Fibroblast of mammary gland (primary cell): Measurements from ENCODE around the gene LCNL1.

Experiments used
- DNase-seq: peaks from one replicate; pipeline ENCODE4 v3.0.0-alpha.2; 2010; ENCODE audit warnings: low read depth
- H3K4me3 ChIP-seq: 2 replicates; pipeline ENCODE4 v1.5.1; 2011; ENCODE audit warnings: low read depth, mild to moderate bottlenecking, low read length, moderate library complexity; ENCODE audit not compliant: control insufficient read depth
- CTCF ChIP-seq: conservative IDR thresholded peaks from 2 replicates; pipeline ENCODE4 v1.5.1; 2011; ENCODE audit warnings: low read depth, low read length, inconsistent platforms; ENCODE audit not compliant: control insufficient read depth, insufficient read depth

The LCNL1 gene

DNA sequence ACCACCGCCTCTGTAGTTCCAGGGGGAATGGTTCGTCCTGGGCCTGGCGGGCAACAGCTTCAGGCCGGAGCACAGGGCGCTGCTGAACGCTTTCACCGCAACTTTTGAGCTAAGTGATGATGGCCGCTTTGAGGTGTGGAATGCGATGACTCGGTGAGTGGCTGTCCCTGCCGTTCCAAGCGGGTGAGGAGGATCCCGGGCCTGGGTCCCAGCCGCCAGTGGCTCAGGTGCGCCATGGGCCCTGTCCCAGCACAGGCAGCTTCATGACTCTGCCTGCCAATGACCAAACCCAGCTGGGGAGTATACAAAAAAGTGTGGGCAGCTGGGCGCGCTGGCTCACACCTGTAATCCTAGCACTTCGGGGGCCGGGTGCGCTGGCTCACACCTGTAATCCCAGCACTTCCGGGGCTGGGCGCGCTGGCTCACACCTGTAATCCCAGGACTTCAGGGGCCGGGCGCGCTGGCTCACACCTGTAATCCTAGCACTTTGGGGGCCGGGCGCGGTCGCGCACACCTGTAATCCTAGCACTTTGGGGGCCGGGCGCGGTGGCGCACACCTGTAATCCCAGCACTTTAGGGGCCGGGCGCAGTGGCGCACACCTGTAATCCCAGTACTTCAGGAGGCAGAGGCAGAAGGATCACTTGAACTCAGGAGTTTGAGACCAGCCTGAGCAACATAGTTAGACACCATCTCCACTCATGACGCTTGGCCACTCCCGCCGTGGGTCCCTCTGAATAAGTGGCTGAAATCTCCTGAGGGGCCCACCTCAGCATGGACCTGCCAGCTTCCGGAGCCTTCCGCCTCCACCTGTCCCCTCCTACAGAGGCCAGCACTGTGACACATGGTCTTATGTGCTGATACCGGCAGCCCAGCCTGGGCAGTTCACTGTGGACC is 29.7 kb upstream of the LCNL1 start:
- no peak overlapping the region for H3K4me3 ChIP-seq
- no peak for TF ChIP-seq CTCF
- DNase-seq = no peak

DNA sequence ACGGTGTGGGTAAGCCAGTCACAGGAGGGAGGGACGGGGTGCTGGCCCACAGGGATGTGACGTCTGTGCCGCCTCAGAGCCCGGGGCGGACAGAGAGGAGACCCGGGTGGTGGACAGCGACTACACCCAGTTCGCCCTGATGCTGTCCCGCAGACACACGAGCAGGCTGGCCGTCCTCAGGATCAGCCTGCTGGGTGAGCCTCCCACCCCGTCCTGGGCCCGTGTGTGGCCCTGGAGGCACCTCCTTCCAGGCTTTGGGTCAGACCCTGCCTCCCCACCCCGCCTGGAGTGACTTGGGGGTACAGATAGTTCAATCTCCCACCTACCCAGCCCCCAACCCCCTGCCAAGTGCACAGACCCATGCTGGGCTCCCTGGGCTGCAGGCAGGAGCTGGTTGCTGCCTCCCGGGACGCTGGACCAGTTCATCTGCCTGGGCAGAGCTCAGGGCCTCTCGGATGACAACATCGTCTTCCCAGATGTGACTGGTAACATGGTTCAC is 29.0 kb upstream of the LCNL1 start:
- no peak overlapping the region for H3K4me3 ChIP-seq
- DNase-seq = no peak
- TF ChIP-seq CTCF = no peak

GRCh38 chr9:136954270-136955083 is 28.3 kb upstream of the LCNL1 start:
- H3K4me3 ChIP-seq = no peak overlapping the region
- no peak for DNase-seq
- TF ChIP-seq CTCF = no peak

DNA sequence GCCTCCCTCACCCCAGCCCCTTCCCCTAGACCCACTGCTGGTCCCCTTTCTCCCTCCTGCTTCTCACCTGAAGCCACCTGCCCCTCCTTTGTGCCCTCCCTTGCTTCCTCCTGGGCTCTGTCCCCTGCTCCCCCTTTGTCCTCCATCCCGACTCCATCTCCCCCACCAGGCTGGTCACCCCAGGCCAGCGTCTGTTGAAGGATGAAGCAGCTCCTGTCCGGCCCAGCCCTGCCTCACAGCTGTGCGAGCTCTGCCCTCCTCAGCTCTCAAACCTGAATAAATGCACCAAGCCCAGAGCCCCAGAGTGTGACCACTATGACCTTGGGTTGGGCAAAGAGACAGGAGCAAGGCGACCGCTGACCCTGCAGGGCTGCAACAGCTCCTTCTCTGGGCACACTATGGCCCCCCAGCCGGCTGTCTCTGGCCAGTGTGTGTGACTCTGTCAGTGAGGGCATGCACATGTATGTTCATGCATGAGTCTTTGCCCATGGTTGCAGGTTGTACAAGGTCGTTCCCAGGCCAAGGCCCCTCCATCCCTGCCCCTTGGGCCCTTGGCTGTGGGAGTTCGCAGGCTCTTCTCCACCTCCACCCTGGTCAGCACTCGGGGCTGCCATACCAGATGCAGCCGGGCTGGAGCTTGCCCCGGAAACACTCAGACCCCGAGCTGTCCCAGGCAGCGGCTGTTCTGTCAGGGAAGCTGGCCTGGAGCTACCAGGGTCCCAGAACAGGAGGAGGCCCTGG is 27.4 kb upstream of the LCNL1 start:
- H3K4me3 ChIP-seq = no peak overlapping the region
- no peak for TF ChIP-seq CTCF
- no peak for DNase-seq

DNA sequence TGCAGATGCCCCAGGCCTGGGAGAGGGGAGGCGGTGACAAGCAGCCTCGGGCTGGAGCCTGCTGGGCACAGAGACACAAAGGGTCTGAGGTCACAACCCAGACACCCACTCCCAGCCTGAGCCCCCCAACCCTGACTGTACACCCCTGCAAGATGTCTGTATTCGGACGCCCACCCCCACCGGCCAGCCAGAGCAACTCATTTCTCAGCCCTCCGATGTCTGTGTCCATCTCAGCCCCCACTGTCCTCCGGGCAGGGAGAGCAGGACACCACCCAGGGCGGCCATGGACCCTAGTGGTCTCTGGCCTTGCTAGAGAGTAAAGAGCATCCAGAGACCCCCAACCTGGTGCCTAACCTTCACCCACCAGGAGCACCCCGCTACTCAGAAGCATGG is 26.9 kb upstream of the LCNL1 start:
- H3K4me3 ChIP-seq = no peak overlapping the region
- DNase-seq = no peak
- TF ChIP-seq CTCF = no peak

- no peak overlapping the region for H3K4me3 ChIP-seq
- no peak for TF ChIP-seq CTCF
- no peak for DNase-seq
These were observed 26.2 kb upstream of the LCNL1 start for GRCh38 chr9:136956604-136957003.
